ENCODE measurements around the gene KCNJ6. TPM values are rescaled to one million over a fixed set of nuclear protein-coding genes. Genes with fewer than 3 reads are reported as not detected.

The KCNJ6 gene
- total and polyA plus RNA-seq, 2 of the 8 experiments (the other 6 are each of a cell fraction or from before 2014, with no cell fraction given): 0.51 to 1.2 TPM

DNA sequence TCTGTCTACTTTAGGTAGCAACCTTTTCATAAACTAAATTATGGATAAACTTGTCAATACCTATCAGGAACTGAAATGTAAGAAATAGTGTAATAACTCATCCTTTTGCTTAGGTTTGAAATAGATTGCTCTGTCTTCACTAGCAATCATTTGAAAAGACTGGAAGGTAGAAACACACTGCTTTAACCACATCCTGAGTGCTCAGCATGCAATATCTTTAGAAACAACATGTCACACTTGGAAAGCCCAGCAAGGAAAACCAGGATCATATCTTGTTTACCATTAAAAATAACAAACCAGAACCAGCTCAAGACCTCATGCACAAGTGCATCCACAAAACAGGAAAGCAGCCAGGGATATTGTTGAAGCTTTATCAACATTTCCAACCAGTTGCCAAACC is 3.6 kb downstream of the KCNJ6 start:
- Histone ChIP-seq H3K56ac (replicated peaks; ENCODE audit: insufficient read length, low read depth, low read length) (no peak overlapping the region), H2BK120ac (replicated peaks; ENCODE audit: low read depth, low read length) (no peak overlapping the region), H4K8ac (ENCODE audit: extremely low read depth, insufficient read depth, low read length) (no peak overlapping the region), H3K14ac (ENCODE audit: insufficient read length) (no peak overlapping the region), H3K4me3 (ENCODE audit: extremely low read depth in 1 of 4, insufficient read depth in 2 of 4, low read depth in 3 of 4, low read length in 4 of 4) (no peak overlapping the region), H2BK15ac (ENCODE audit: low read length) (no peak overlapping the region), H3K18ac (ENCODE audit: extremely low read depth, low read length) (no peak overlapping the region), H3K4me1 (replicated peaks in 1 of 4; ENCODE audit: control insufficient read depth in 3 of 4, insufficient read depth in 4 of 4, low read length in 3 of 4) (peaks cover 0 to 7% (median 3%) of the 10 kb centered on the region in 4 experiments; a peak in 5 of 7 replicates), H3K79me2 (ENCODE audit: control insufficient read depth in 1 of 2, insufficient read depth in 2 of 2, low read length in 2 of 2) (no peaks in the 10 kb centered on the region), H3K4ac (replicated peaks; ENCODE audit: insufficient read length, low read depth, low read length) (no peak overlapping the region), H3K27me3 (replicated peaks in 1 of 4; ENCODE audit: control insufficient read depth in 3 of 4, extremely low read depth in 1 of 4, insufficient read depth in 3 of 4, low read length in 3 of 4) (peaks cover 9 to 17% (median 16%) of the 10 kb centered on the region in 4 experiments), H3K79me1 (ENCODE audit: low read depth, low read length) (no peaks in the 10 kb centered on the region), H2BK5ac (ENCODE audit: low read depth, low read length) (no peak overlapping the region), H3K23ac (ENCODE audit: insufficient read length) (no peak overlapping the region), H4K20me1 (replicated peaks in 1 of 2; ENCODE audit: control insufficient read depth in 1 of 2, insufficient read depth in 2 of 2, low read length in 2 of 2) (peaks cover 0 to 3% of the 10 kb centered on the region in 2 experiments), H2BK12ac (ENCODE audit: low read depth, low read length) (no peak overlapping the region), H3K4me2 (ENCODE audit: insufficient read depth in 1 of 2, low read depth in 2 of 2, low read length in 2 of 2) (no peak overlapping the region), H2BK20ac (ENCODE audit: low read length) (no peak overlapping the region), H4K91ac (replicated peaks; ENCODE audit: insufficient read length, low read length) (no peak overlapping the region), H3K9me3 (ENCODE audit: insufficient read depth in 2 of 2, low read depth in 1 of 2, low read length in 1 of 2) (no peaks in the 10 kb centered on the region), H4K5ac (ENCODE audit: insufficient read length, low read depth, low read length) (no peak overlapping the region), H3K9ac (replicated peaks in 1 of 4; ENCODE audit: extremely low read depth in 1 of 4, low read depth in 3 of 4, low read length in 3 of 4) (no peak overlapping the region), H2AK5ac (ENCODE audit: low read depth, low read length) (no peak overlapping the region), H3K27ac (ENCODE audit: low read depth, low read length) (no peak overlapping the region), H2AFZ (ENCODE audit: low read length) (no peak overlapping the region), H3K36me3 (ENCODE audit: control insufficient read depth in 2 of 4, insufficient read depth in 4 of 4, low read length in 3 of 4) (no peaks in the 10 kb centered on the region), H3K23me2 (ENCODE audit: low read depth, low read length) (peaks cover 13% of the 10 kb centered on the region)
- FAIRE-seq: no peak
- POLR2A ChIA-PET (ENCODE audit: partially characterized antibody): no interaction called here
- CTCF ChIA-PET (ENCODE audit: partially characterized antibody): interaction anchor here (0.9 to 6.5 kb wide), 7 partner anchors 23 to 746 kb away, joined by 3 to 54 read pairs (median 4); no protein-coding TSS in a partner anchor
- no peak for DNase-seq (ENCODE audit: low read depth in 1 of 2, low spot score in 2 of 2)
- no peak for TF ChIP-seq GABPA (IDR thresholded peaks at IDR 0.05; ENCODE audit: borderline replicate concordance, insufficient read depth, low read length)
- TF ChIP-seq HDAC6 (IDR thresholded peaks at IDR 0.05; ENCODE audit: low read depth, low read length): no peak
- TF ChIP-seq TAF1 (IDR thresholded peaks at IDR 0.05; ENCODE audit: low read depth, low read length): no peak
- TF ChIP-seq TEAD4 (IDR thresholded peaks at IDR 0.05; ENCODE audit: low read depth, low read length): no peak
- no peak for TF ChIP-seq RAD21 (IDR thresholded peaks at IDR 0.05 in 1 of 2, conservative IDR thresholded peaks at IDR 0.05 in 1 of 2; ENCODE audit: low read depth in 2 of 2, low read length in 2 of 2)
- TF ChIP-seq, protein P1, sequence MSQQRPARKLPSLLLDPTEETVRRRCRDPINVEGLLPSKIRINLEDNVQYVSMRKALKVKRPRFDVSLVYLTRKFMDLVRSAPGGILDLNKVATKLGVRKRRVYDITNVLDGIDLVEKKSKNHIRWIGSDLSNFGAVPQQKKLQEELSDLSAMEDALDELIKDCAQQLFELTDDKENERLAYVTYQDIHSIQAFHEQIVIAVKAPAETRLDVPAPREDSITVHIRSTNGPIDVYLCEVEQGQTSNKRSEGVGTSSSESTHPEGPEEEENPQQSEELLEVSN (IDR thresholded peaks at IDR 0.05): no peak
- TF ChIP-seq HDAC2 (IDR thresholded peaks at IDR 0.05; ENCODE audit: borderline replicate concordance in 1 of 2, low read depth in 2 of 2, low read length in 2 of 2): no peak
- TF ChIP-seq CEBPB (IDR thresholded peaks at IDR 0.05; ENCODE audit: low read depth, low read length): no peak
- TF ChIP-seq EP300 (IDR thresholded peaks at IDR 0.05; ENCODE audit: borderline replicate concordance in 1 of 2, low read depth in 2 of 2, low read length in 2 of 2): no peak
- TF ChIP-seq SIN3A (conservative IDR thresholded peaks at IDR 0.05 in 1 of 2, IDR thresholded peaks at IDR 0.05 in 1 of 2; ENCODE audit: low read depth in 1 of 2, low read length in 2 of 2): no peak
- TF ChIP-seq FOSL1 (IDR thresholded peaks at IDR 0.05; ENCODE audit: insufficient read depth, low read depth, low read length): no peak
- TF ChIP-seq ZNF274 (IDR thresholded peaks at IDR 0.05; ENCODE audit: borderline replicate concordance, extremely low read depth, low read length): no peak
- TF ChIP-seq, protein P2, sequence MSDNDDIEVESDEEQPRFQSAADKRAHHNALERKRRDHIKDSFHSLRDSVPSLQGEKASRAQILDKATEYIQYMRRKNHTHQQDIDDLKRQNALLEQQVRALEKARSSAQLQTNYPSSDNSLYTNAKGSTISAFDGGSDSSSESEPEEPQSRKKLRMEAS (IDR thresholded peaks at IDR 0.05): no peak
